Measurements from ENCODE around the gene PRSS57. TPM values are rescaled to one million over a fixed set of nuclear protein-coding genes. Genes with fewer than 3 reads are reported as not detected.

The PRSS57 gene
- total and polyA plus RNA-seq, 2 donors (not counting 1 experiment from before 2014, with no cell fraction given): not detected

- Histone ChIP-seq H3K36me3 (ENCODE audit: control insufficient read depth, insufficient read depth, low read length) (no peaks in the 10 kb centered on the region), H3K4me1 (ENCODE audit: control insufficient read depth, extremely low read depth, insufficient read depth, low read length) (peaks cover 17% of the 10 kb centered on the region), H3K4me2 (ENCODE audit: extremely low read depth, insufficient read depth, low read length) (peak overlapping the region; percentile 87), H3K27me3 (ENCODE audit: control insufficient read depth, insufficient read depth, low read length) (no peaks in the 10 kb centered on the region), H4K20me1 (ENCODE audit: control insufficient read depth, extremely low read depth, insufficient read depth, low read length) (no peaks in the 10 kb centered on the region), H3K4me3 (replicated peaks in 1 of 4; ENCODE audit: control extremely low read depth in 1 of 4, insufficient read depth in 1 of 4, low read depth in 3 of 4, low read length in 4 of 4) (peak overlapping the region; percentile 43 to 73 (median 63)), H2AFZ (ENCODE audit: low read length) (peak overlapping the region; percentile 77), H3K9me3 (ENCODE audit: control insufficient read depth, insufficient read depth, low read depth, low read length) (no peaks in the 10 kb centered on the region), H3K9ac (ENCODE audit: insufficient read depth, low read length) (peak overlapping the region; percentile 97), H3K27ac (ENCODE audit: insufficient read depth, low read length) (peak overlapping the region; percentile 91), H3K79me2 (ENCODE audit: control insufficient read depth, insufficient read depth, low read length) (peaks cover 2% of the 10 kb centered on the region)
- peak; percentile 96 to 99 for DNase-seq (ENCODE audit: low read depth in 2 of 2)
- no peak for TF ChIP-seq EZH2 (IDR thresholded peaks at IDR 0.05; ENCODE audit: low read length, missing control alignments)
- TF ChIP-seq, protein P1, sequence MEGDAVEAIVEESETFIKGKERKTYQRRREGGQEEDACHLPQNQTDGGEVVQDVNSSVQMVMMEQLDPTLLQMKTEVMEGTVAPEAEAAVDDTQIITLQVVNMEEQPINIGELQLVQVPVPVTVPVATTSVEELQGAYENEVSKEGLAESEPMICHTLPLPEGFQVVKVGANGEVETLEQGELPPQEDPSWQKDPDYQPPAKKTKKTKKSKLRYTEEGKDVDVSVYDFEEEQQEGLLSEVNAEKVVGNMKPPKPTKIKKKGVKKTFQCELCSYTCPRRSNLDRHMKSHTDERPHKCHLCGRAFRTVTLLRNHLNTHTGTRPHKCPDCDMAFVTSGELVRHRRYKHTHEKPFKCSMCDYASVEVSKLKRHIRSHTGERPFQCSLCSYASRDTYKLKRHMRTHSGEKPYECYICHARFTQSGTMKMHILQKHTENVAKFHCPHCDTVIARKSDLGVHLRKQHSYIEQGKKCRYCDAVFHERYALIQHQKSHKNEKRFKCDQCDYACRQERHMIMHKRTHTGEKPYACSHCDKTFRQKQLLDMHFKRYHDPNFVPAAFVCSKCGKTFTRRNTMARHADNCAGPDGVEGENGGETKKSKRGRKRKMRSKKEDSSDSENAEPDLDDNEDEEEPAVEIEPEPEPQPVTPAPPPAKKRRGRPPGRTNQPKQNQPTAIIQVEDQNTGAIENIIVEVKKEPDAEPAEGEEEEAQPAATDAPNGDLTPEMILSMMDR (conservative IDR thresholded peaks at IDR 0.05 in 1 of 2, IDR thresholded peaks at IDR 0.05 in 1 of 2; ENCODE audit: low read depth in 1 of 2, low read length in 2 of 2): peak in 1 of 2 donors; percentile 20
Measured at GRCh38 chr19:680287-681028, 14.8 kb downstream of the PRSS57 start.

GRCh38 chr19:679418-680286 lies 15.6 kb downstream of the PRSS57 start:
- Histone ChIP-seq H3K79me2 (ENCODE audit: control insufficient read depth, insufficient read depth, low read length) (peaks cover 2% of the 10 kb centered on the region), H3K27ac (ENCODE audit: insufficient read depth, low read length) (peak overlapping the region; percentile 91), H3K9ac (ENCODE audit: insufficient read depth, low read length) (peak overlapping the region; percentile 97), H3K4me3 (replicated peaks in 1 of 4; ENCODE audit: control extremely low read depth in 1 of 4, insufficient read depth in 1 of 4, low read depth in 3 of 4, low read length in 4 of 4) (peak overlapping the region; percentile 42 to 73 (median 56)), H2AFZ (ENCODE audit: low read length) (no peak overlapping the region), H3K4me2 (ENCODE audit: extremely low read depth, insufficient read depth, low read length) (peak overlapping the region; percentile 78), H3K4me1 (ENCODE audit: control insufficient read depth, extremely low read depth, insufficient read depth, low read length) (peaks cover 17% of the 10 kb centered on the region), H3K36me3 (ENCODE audit: control insufficient read depth, insufficient read depth, low read length) (no peaks in the 10 kb centered on the region), H4K20me1 (ENCODE audit: control insufficient read depth, extremely low read depth, insufficient read depth, low read length) (no peaks in the 10 kb centered on the region), H3K9me3 (ENCODE audit: control insufficient read depth, insufficient read depth, low read depth, low read length) (no peaks in the 10 kb centered on the region), H3K27me3 (ENCODE audit: control insufficient read depth, insufficient read depth, low read length) (no peaks in the 10 kb centered on the region)
- DNase-seq (ENCODE audit: low read depth in 2 of 2): peak; percentile 84 to 90
- TF ChIP-seq, protein P1 (conservative IDR thresholded peaks at IDR 0.05 in 1 of 2, IDR thresholded peaks at IDR 0.05 in 1 of 2; ENCODE audit: low read depth in 1 of 2, low read length in 2 of 2): no peak
- no peak for TF ChIP-seq EZH2 (IDR thresholded peaks at IDR 0.05; ENCODE audit: low read length, missing control alignments)

DNA sequence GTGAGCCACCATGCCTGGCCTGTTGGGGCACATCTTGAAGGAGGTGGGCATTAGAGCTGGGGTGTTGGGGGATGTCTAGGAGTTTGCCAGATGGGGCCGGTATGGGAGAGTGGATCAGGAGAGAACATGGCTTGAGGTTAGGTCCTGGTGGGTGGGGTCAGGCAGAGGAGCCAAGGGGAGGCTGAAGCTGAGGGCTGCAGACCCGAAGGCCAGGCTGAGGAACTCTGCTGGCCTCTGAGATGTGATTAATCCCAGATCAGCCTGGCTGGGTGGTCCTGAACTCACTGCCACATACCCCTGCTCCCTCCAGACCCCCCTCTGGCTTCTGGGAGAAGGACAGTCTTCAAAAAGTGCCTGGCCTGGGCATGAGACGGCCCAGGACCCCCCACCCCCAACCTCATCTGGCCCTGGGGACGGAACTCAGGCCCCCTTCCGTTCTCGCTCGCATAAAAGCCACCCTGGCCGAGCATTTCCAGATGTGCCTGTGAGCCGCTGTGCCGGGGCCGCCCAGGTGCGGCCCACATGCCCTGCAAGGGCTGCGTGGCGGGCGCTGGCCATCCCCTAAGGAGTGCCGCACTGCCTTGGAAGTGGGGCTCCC lies 16.4 kb downstream of the PRSS57 start:
- Histone ChIP-seq H3K9me3 (ENCODE audit: control insufficient read depth, insufficient read depth, low read depth, low read length) (no peaks in the 10 kb centered on the region), H3K27ac (ENCODE audit: insufficient read depth, low read length) (peak overlapping the region; percentile 78), H3K79me2 (ENCODE audit: control insufficient read depth, insufficient read depth, low read length) (peaks cover 2% of the 10 kb centered on the region), H3K4me1 (ENCODE audit: control insufficient read depth, extremely low read depth, insufficient read depth, low read length) (peaks cover 17% of the 10 kb centered on the region), H2AFZ (ENCODE audit: low read length) (no peak overlapping the region), H3K36me3 (ENCODE audit: control insufficient read depth, insufficient read depth, low read length) (no peaks in the 10 kb centered on the region), H3K4me2 (ENCODE audit: extremely low read depth, insufficient read depth, low read length) (peak overlapping the region; percentile 78), H3K27me3 (ENCODE audit: control insufficient read depth, insufficient read depth, low read length) (no peaks in the 10 kb centered on the region), H3K4me3 (replicated peaks in 1 of 4; ENCODE audit: control extremely low read depth in 1 of 4, insufficient read depth in 1 of 4, low read depth in 3 of 4, low read length in 4 of 4) (peak overlapping the region in 3 of 4 experiments; percentile 42 to 73 (median 45)), H4K20me1 (ENCODE audit: control insufficient read depth, extremely low read depth, insufficient read depth, low read length) (no peaks in the 10 kb centered on the region), H3K9ac (ENCODE audit: insufficient read depth, low read length) (peak overlapping the region; percentile 53)
- TF ChIP-seq, protein P1 (conservative IDR thresholded peaks at IDR 0.05 in 1 of 2, IDR thresholded peaks at IDR 0.05 in 1 of 2; ENCODE audit: low read depth in 1 of 2, low read length in 2 of 2): no peak
- no peak for TF ChIP-seq EZH2 (IDR thresholded peaks at IDR 0.05; ENCODE audit: low read length, missing control alignments)
- no peak for DNase-seq (ENCODE audit: low read depth in 2 of 2)
